ENCODE measurements around the gene CD300LB.
"Not testable (repeated sequence)": the region's sequence is repeated elsewhere in the genome, so short reads cannot be mapped to it uniquely, and the experiment has no call there.

CD300LB gene

GRCh38 chr17:74522381-74523105 is 8.7 kb downstream of the CD300LB start:
- Histone ChIP-seq H3K36me3 (ENCODE audit: control insufficient read depth, insufficient read depth, low read length) (no peaks in the 10 kb centered on the region), H3K4me3 (replicated peaks; ENCODE audit: low read depth, low read length) (no peak overlapping the region), H3K27me3 (replicated peaks; ENCODE audit: control insufficient read depth, insufficient read depth, low read length) (peaks cover 3% of the 10 kb centered on the region)
- DNase-seq (ENCODE audit: extremely low read depth, insufficient read length), result no peak
- TF ChIP-seq CTCF (IDR thresholded peaks at IDR 0.05; ENCODE audit: insufficient read depth, low read length, poor library complexity, severe bottlenecking), result no peak

- no peak for DNase-seq (ENCODE audit: extremely low read depth, insufficient read length)
- H3K36me3 ChIP-seq (ENCODE audit: control insufficient read depth, insufficient read depth, low read length), result no peaks in the 10 kb centered on the region
- no peak overlapping the region for H3K4me3 ChIP-seq (replicated peaks; ENCODE audit: low read depth, low read length)
- no peak for TF ChIP-seq CTCF (IDR thresholded peaks at IDR 0.05; ENCODE audit: insufficient read depth, low read length, poor library complexity, severe bottlenecking)
- peaks cover 3% of the 10 kb centered on the region for H3K27me3 ChIP-seq (replicated peaks; ENCODE audit: control insufficient read depth, insufficient read depth, low read length)
These were observed 9.5 kb downstream of the CD300LB start for GRCh38 chr17:74521701-74522201.

GRCh38 chr17:74520790-74521480 is 10.3 kb downstream of the CD300LB start:
- TF ChIP-seq CTCF (IDR thresholded peaks at IDR 0.05; ENCODE audit: insufficient read depth, low read length, poor library complexity, severe bottlenecking), result no peak
- DNase-seq (ENCODE audit: extremely low read depth, insufficient read length), result no peak
- Histone ChIP-seq H3K36me3 (ENCODE audit: control insufficient read depth, insufficient read depth, low read length) (no peaks in the 10 kb centered on the region), H3K4me3 (replicated peaks; ENCODE audit: low read depth, low read length) (no peak overlapping the region), H3K27me3 (replicated peaks; ENCODE audit: control insufficient read depth, insufficient read depth, low read length) (peaks cover 3% of the 10 kb centered on the region)

- Histone ChIP-seq H3K36me3 (ENCODE audit: control insufficient read depth, insufficient read depth, low read length) (no peaks in the 10 kb centered on the region), H3K4me3 (replicated peaks; ENCODE audit: low read depth, low read length) (no peak overlapping the region), H3K27me3 (replicated peaks; ENCODE audit: control insufficient read depth, insufficient read depth, low read length) (peaks cover 3% of the 10 kb centered on the region)
- TF ChIP-seq CTCF (IDR thresholded peaks at IDR 0.05; ENCODE audit: insufficient read depth, low read length, poor library complexity, severe bottlenecking), result no peak
- no peak for DNase-seq (ENCODE audit: extremely low read depth, insufficient read length)
These were observed 11.2 kb downstream of the CD300LB start for GRCh38 chr17:74520016-74520434.

GRCh38 chr17:74518413-74518981 is 12.8 kb downstream of the CD300LB start:
- not testable (repeated sequence) for DNase-seq (ENCODE audit: extremely low read depth, insufficient read length); H3K4me3 ChIP-seq (replicated peaks; ENCODE audit: low read depth, low read length); H3K27me3 ChIP-seq (replicated peaks; ENCODE audit: control insufficient read depth, insufficient read depth, low read length); H3K36me3 ChIP-seq (ENCODE audit: control insufficient read depth, insufficient read depth, low read length)

Measured in GM06990 (cell line).